NCI-H146 treated with DMSO at 0.1 percent for 48 hours (cell line): ENCODE data around the gene LRRC10B.
"Not testable (repeated sequence)": the region's sequence is repeated elsewhere in the genome, so short reads cannot be mapped to it uniquely, and the experiment has no call there.

Experiments used
- DNase-seq: peaks from one replicate; lab custom pipeline; 2025; ENCODE audit not compliant: unreplicated experiment; lab: John Stamatoyannopoulos, UW

Gene LRRC10B

DNA sequence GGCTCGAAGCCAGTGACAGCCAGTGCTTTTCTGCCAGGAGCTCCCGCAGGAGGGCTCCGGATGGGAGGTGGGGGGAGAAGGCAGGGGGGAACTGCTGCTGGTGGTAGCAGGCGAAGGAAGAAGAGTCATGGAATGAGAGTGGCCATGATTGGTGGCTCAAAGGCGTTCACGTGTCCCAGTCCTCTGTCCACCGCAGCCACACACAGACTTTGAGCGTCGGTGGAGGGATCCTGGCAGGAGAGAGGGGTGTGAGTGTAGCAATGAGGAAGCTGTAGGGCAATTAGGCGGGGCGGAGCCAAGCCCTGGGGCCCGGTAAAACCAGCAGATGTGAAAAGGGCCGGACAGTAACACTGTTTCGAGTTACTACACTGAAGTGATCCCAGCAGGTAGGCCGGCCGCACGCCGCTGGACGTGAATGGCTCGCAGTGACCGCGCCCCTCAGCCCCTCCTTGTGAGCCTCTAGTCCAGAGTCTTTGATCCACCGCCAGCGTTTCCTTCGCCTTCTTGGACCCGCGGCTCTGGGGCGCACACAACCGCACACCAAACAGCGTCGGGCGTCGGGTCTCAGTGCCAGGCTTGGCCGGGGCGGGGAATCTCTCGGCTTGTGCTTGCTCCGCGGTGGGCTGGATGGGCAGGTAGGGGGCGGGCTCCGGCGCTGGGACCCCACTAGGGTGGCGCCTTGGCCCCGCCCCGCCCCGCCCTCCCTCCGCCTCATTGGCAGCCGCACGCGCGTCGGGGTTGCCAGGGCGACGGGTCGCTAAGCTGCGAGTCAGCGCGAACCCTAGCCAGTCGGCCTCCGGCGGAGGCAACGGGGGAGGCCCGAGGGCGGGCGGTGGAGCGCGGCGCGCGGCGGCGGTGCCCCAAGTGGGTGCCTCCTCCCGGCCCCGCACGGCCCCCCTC lies at the start of gene LRRC10B:
LRRC10B (plus strand) TSS at position 788 of the 900 bp plus-strand sequence. CDS start 250 bp downstream, outside the sequence.
- DNase-seq, result peak; percentile 69

DNA sequence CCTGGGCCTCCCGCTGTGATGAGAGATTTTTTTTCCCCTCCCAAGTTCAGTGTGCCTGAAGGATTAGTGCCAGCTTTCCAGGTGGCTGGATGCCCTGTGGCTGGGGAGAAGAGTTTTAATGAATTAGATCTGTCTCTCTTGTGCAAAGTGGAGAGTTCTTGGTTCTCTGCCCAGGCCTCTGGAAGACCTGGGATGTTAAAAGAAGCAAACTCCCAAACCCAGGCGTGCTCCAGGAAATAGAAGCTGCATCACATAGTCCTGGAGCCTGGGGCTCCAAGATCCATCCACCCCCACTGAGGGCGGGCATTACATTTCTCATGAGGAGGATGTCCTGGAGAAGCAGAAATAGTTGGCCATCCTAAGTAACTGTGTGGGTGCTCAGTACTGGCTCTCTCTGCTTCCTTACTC lies 48.1 kb upstream of the LRRC10B start:
- DNase-seq, result no peak

DNA sequence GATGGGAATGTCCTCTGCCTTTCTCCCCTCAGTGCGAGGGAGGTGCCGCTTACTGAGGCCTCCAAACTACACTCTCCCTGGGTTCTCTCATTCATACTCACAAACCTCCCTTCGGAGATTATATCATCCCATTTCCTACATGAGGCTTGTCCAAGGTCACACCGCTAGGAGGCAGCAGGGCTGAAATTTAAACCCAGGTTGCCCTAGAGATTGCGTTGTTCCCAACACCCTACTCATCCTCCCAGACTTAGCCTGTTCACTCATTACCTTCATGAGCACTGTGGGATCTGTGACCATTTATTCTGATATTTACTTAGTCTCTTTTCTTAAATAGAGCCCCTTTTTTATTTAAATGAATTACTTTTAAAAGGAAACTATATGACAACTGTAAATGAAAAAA lies 47.6 kb upstream of the LRRC10B start:
- DNase-seq, result no peak

DNA sequence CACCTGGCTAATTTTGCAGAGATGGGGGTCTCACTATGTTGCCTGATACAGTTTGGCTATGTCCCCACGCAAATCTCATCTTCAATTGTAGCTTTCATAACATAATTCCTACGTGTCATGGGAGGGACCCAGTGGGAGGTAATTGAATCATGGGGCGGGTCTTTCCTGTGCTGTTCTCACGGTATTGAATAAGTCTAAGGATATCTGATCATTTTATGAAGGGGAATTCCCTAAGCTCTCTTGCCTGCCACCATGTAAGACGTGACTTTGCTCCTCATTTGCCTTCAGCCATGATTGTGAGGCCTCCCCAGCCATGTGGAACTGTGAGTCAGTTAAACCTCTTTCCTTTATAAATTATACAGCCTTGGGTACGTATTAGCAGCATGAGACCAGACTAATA lies 40.9 kb upstream of the LRRC10B start:
- not testable (repeated sequence) for DNase-seq

DNA sequence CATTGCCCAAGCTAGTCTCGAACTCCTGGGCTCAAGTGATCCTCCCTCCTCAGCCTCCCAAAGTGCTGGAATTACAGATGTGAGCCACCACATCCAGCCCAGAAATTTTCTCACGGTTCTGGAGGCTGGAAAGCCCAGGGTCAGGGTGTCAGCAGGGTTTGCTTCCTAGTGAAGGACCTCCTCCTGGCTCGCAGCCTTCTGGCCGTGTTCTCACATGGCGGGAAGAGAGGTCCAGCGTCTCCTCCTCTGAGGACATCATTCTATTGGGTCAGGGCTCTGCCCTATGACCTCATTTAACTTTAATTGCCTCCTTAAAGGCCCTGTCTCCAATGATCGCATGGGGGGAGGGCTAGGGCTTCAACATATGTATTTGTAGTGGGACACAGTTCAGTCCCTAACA lies 40.5 kb upstream of the LRRC10B start:
- DNase-seq, result no peak

DNA sequence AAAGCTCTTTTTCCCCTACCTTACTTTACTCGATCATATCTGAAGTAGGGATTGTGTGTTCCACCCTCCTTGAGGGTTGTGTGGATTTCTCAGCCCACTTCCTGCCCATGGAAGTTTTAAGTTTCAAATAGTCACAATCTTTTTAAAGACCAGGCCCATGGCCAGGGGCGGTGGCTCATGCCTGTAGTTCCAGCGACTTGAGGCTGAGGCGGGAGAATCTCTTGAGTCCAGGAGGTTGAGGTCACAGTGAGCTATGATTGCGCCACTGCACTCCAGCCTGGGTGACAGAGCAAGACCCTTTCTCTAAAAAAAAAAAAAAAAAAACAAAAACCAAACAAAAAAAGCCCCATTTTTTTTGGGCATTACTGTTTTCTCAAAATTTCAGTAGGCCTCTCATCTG lies 36.3 kb upstream of the LRRC10B start:
- no peak for DNase-seq

DNA sequence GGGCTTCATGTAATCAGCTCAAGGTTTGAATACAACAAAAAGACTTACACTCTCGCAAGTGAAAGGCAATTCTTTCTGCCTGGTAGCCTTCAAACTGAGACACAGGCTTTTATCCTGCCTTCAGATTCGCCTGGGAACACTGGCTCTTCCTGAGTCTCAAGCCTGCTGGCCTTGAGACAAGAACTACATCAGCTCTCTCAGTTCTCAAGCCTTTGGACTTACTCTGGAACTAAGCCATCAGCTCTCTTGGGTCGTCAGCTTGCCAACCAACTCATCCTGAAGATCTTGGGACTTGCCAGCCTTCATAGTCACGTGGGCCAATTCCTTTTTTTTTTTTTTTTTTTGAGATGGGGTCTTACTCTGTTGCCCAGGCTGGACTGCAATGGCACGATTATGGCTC lies 35.7 kb upstream of the LRRC10B start:
- DNase-seq, result no peak

DNA sequence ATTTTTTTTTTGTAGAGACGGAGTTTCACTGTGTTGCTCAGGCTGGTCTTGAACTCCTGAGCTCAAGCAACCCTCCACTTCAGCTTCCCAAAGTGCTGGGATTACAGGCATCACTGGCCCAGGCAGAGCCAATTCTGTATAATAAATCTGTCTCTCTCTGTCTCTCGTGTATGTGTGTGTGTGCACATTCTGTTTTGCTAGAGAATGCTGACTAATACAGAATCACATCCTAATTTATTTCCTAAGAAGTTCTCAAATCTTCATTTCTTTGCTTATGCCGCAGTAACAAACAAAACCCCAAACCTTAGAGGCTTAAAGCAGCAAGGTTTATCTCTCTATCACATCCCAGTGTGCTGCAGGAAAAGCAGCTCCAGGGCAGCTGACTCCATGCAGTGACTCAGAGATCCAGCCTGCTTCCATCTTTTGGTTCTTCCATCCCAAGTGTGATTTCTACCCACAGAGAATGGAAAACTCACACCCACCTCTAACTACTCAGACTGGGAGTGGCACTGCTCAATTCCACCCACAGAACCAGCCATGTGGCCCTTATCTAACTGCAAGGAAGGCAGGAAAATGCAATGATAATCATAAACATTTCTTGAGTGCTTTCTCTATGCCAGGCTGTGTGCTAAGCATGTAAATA lies 35.1 kb upstream of the LRRC10B start:
- DNase-seq, result no peak

DNA sequence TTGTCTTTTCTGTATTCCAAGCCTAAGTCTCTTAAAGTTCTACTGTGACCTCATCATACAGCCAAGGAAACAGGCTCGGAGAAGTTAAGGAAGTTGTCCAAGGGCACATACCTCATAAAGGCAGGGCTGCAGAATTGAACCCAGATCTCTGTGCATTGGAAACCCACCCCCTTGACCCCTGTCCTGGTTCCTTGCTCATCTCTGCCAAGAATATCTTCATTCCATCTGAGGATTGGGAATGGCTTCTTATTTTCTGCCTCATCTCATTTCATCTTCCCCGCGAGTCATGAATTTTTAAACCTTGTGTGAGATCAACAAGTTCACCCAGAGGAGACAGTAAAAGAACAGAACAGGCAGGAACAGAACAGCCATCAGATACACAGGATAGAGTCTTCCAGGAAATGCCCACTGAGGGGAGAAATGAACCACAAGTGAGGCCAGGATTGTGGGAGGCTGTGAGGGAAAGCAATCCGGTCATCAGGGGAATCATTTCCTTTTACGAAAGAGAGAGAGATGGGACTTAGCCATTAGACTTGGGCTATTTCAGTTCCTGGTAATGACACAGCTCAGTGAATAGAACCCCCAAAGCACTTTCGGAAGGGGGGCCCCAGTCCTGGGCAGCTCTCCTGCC lies 34.4 kb upstream of the LRRC10B start:
- no peak for DNase-seq

DNA sequence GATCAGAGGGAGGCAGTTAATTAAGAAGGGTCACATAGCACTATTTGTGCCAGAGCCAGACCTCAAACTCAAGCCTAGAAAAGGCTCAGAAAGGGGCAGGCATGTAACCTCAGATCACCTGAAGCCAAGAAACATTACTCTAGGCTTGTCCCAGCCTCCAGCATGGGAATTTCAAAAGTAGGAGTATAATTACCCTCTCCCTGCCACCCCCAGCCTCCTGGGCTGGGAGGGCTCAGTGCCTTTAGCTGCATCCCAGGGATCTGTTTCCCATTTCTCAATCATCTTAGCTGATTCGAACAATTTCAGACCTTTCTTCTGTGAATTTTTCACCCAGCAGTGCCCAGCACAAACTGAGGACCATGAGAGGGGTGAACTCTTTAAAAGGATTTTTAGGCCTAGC lies 33.1 kb upstream of the LRRC10B start:
- DNase-seq, result no peak

DNA sequence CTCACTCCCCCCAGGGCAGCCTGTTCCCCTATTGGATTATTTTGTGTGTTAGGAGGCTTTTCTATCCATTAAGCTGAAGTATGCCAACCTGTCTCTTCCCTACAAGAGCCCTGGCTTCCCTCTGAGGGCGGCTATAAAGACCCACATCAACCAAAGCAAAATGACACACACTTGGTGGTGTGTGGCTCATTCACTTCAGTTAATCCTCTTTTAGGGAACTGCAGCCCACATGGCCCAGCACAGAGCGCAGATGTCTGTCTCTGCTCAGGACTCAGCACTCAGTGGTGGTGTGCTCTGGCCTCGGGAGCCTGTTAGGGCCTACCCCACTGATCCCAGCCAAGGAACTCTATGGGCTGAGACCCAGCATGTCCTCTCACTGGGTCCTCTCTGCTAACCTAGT lies 32.2 kb upstream of the LRRC10B start:
- no peak for DNase-seq

DNA sequence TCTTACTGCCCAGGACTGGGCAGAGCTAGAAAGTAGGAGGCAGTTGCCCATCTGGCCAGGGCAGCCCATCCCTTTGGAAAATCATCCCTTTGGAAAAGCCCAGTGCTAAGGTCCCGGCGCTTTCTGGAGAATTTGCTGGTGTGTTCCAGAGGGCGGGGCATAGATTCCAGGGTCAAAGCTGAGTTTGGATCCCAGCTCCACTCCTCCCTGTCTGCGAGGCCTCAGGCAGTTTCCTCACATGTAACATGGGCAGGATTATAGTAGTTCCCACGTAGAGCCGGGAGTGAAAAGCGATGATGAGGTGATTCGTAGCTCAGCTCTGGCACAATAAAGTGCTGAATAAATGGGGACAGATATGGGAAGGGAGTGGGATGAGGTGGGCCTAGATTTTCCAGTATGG lies 31.4 kb upstream of the LRRC10B start:
- no peak for DNase-seq

DNA sequence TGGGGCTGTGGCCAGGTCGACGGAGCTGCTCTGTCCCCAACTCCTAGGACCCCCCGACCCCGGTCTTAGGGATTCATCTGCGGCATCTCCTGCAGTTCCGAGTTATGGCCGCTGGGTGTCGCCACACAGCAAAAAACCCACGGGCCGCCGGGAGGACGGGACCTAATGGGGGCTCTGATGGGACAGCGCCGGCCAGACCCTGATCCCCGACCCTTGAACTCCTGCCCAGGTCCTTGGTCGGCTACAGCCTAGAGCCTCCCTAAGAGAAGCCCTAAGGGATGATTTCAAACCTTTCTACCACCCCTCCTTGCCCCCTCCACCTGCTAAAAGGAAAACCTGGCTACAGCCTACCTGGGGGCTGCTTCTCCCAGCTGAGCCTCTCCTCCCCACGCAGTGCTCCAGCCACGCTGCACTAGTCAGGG lies 30.8 kb upstream of the LRRC10B start:
- no peak for DNase-seq

DNA sequence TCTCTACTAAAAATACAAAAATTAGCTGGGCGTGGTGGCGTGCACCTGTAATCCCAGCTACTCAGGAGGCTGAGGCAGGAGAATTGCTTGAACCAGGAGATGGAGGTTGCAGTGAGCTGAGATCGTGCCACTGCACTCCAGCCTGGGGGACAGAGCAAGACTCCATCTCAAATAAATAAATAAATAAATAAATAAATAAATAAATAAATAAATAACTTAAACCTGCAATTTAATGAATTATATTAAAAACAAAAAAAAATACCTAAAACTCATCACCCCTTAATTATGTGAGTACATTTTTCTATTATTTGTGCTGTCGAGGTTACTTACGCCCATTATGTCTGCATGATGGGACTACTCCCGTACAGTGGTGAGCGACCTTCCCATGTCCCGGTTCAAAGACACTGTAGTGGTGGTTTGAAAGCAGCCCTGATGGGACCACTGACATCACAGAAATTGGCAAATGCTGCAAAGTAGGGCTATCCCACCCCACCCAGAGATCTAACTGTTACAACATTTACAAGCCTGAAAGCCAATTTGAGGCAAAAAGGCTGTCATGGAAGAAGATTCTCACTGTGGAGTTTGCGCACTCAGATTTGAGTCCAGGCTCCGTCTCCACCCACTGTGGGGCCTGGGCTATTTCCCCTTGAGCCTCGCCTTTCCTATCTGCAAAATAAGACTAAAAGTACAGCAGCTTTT lies 29.0 kb upstream of the LRRC10B start:
- DNase-seq, result not testable (repeated sequence)

DNA sequence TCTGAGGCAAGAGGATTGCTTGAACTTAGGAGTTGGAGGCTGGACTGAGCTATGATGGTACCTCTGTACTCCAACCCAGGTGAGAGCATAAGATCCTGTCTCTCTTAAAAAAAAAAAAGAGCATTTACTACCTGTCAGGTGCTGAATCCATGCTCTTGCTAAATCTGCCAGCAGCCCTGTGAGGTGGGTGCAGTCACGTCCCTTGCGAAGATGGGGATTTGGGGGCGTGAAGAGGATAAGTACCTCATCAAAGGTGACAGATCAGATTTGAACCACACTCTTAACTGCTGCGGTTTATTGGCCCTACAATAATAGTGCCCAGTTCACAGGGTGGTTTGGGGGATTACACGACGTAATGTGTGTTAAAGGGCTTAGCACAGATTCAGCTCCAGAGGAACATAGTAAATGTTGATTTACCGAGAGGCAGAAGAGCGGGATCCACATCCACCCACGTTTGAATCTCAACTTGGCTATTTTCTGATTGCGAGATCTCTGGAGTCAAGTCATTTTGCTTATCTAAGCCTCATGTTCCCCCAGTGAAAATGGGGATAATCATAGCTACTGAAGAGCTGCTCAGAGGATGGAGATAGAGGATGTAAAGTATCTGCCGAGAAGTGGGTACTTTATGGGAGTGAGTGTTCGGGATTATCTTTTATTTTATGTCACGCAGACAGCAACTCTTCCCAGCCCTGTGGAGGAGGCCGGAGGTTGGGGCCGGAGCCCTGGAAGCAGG lies 28.1 kb upstream of the LRRC10B start:
- no peak for DNase-seq

DNA sequence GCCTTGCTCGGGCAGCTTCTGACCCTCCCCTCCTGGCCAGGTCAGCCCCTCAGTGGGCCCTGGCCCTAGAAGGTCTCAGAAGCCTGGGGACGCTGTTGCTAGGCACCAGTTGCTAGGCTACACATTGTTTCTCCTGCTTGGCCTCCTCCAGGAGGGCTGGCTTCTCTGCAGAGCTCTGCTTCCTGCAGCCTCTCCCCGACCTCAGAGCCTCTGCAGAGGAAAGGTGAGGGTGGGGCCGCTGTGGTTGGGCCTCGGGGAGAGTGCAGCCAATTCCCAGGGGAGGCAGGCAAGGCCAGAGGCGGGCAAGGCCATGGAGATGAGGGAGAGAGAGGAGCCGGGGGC lies 27.6 kb upstream of the LRRC10B start:
- DNase-seq, result peak; percentile 45

DNA sequence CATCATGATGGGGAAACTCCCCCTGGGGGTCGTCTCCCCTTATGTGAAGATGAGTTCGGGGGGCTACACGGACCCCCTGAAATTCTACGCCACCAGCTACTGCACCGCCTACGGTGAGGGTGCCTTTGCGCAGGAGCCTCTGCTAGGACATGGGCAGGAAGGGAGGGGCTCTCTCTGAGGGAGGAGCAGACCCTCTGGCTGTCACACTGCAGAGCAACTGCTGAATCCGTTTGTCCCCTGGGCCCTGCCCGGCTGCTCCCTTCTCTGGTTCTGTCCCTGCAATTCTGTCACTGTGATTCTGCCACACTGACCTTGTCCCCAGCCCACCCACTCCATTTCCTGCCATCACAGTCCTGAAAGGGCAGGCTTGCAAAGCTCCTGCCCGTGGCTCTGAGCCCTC lies 26.7 kb upstream of the LRRC10B start:
- no peak for DNase-seq

DNA sequence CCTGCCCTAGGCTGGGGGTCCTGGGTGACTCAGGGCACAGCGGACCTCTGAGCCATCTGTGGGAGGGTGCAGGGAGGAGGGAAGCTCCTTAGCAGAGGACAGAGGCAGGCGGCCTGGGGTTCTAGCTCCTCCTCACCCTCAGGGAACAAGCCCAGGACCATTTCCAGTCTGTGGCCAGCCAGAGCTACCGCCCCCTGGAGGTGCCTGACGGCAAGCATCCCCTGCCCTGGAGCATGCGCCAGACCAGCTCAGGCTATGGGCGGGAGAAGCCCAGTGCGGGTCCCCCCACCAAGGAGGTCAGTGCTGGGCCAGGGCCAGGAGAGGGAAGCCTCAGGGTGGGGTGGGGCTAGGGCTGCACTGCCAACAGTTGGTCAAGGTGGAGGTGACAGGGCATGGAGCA lies 26.0 kb upstream of the LRRC10B start:
- no peak for DNase-seq

DNA sequence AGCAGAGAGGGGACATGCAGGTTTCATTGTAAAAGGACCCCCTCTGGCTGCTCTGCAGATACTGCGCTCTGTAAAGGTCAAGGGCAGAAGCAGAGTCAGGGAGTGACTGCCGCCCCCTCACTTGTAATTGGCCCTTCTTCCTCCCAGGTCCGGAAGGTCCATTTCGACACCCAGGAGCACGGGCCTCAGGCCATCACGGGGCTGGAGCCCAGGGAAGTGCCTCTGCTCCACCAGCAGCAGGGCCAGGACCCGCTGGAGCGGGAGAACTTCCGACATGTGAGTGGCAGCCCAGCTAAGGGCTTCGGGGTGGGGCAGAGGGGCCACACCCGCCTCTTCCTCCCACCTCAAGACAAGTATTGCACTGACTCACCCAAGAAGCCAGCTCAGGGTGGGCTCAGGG lies 24.0 kb upstream of the LRRC10B start:
- DNase-seq, result no peak

DNA sequence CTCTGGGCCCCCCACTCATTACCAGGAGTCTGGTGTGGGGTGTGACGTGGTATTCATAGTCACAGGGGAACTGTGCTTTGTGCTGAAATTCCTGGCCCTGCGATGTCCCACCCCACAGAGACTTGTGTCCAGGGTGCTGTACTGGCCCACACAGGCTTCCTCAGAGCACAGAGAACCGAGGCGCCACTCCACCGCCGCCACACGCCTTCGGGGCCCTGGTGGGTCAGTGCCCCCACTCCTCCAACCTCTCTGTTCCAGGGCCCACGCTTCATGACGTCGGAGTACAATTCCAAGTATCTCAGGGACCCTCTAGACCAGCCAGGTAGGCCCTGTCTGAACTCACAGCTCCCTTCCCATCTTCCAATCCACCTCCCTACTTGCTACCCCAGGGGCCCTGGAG lies 23.5 kb upstream of the LRRC10B start:
- DNase-seq, result no peak
